ENCODE results near the gene IGSF8.
"Not testable (repeated sequence)": the region's sequence is repeated elsewhere in the genome, so short reads cannot be mapped to it uniquely, and the experiment has no call there.

The IGSF8 gene

GRCh38 chr1:160064746-160065145 is 33.7 kb downstream of the IGSF8 start:
- FAIRE-seq (no peak), DNase-seq (ENCODE audit: insufficient read length, low spot score) (no peak)
- no peak for TF ChIP-seq POLR2A (IDR thresholded peaks at IDR 0.05; ENCODE audit: low read depth, low read length)

DNA sequence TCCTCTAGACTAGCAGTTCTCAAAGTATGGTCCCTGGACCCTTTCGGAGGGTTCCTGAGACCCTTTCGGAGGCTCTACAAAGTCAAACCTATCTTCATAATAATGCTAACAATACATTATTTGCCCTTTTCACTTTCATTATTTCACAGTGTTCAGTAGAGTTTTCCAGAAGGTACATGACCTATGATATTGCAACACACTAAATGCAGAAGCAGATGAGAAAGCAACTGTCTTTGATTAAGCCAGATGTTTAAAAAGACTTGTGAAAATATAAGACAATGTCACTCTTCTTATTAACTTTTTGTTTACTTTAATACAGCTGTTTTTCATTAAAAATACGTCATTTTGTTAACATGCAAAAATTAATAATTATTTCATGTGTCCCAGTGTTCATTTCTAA is 34.3 kb downstream of the IGSF8 start:
- DNase-seq (ENCODE audit: insufficient read length, low spot score) (no peak), FAIRE-seq (no peak)
- TF ChIP-seq POLR2A (IDR thresholded peaks at IDR 0.05; ENCODE audit: low read depth, low read length), result no peak

GRCh38 chr1:160063176-160063575 is 35.2 kb downstream of the IGSF8 start:
- no peak for TF ChIP-seq POLR2A (IDR thresholded peaks at IDR 0.05; ENCODE audit: low read depth, low read length)
- FAIRE-seq (no peak), DNase-seq (ENCODE audit: insufficient read length, low spot score) (no peak)

- no peak for TF ChIP-seq POLR2A (IDR thresholded peaks at IDR 0.05; ENCODE audit: low read depth, low read length)
- DNase-seq (ENCODE audit: insufficient read length, low spot score) (no peak), FAIRE-seq (no peak)
Measured at GRCh38 chr1:160062230-160062532, 36.2 kb downstream of the IGSF8 start.

DNA sequence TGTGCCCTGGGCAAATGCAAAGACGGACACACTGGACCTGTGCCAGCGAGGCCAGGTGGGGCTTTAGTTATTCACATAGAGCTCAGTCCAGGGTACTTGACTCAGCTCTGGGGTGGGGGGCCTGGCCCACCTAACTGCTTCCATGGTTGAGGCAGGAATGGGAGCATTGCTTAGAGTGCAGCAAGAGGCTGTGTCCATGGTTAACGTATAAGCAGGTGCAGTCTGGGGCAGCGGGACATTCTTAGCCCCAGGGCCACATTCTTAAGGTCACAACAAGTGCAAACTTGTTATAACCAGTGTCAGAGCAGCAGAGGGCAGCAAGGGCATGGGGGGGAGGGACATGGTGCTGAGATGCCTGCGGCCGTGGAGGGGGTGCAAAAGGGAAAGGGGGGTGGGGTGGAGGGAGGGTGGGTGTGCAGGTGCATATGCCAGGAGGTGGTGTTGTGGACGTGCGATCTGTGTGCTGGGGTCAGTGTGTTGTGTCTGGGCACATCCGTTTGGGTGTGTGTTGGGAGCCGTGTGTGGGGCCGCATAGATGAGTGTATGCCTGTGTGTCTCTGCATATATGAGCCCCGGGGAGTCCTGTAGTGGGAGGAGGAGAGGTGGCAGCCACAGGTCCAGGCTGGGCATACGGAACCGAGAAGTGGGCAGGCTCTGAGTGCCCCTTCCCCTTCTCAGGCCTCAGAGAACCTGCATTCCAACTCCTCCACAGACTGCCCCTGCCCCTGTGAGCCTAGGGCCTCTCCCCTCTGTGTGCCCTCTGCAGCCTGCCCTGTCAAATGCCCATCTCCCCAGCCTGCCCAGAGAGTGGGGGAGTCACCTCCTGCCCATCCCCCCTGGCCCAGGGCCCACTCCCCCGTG is 36.8 kb downstream of the IGSF8 start:
- FAIRE-seq (no peak), DNase-seq (ENCODE audit: insufficient read length, low spot score) (no peak)
- no peak for TF ChIP-seq POLR2A (IDR thresholded peaks at IDR 0.05; ENCODE audit: low read depth, low read length)

DNA sequence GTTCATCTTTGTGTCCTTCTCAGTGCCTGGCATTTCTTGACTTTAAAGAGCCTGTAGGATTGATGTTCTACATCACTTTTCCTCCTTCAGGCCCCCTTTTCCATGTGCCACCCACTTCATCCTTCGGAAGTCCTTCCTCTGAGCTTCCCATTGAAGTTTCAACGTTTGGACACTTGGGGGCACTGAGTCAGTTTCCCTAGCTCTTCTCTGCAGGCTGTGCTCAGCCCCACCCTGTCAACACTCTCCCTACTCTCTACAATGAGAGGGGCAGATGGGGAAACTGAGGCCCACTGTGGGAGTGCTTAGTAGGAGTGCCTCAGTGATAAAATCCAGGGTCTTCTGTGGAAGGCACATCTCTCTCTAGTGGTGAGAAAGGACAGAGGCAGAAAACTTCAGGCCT is 40.3 kb downstream of the IGSF8 start:
- DNase-seq (ENCODE audit: insufficient read length, low spot score) (no peak), FAIRE-seq (no peak)
- no peak for TF ChIP-seq POLR2A (IDR thresholded peaks at IDR 0.05; ENCODE audit: low read depth, low read length)

DNA sequence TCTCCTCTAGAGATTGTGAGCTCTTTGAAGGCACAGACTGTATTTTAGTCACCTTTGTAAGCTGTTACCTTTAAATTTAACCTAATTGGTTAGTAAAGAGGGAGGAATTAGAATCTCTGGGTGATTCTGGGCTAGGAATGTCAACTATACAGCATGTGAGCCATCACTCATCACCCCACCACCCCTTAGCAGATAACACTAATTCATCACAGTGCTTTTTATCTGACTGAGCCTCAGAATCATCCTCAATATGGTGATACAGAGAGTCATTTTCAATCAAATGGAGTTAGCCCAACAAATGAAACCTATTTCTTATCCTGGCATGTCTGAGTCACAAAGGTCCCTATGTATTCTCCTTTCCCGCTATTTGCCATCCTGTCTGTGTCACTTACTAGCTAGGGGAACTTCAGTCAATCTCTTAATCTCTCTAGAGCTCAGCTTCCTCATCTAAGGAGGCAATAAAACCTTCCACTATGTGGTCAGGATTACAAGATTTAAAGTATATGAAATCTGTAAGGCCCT is 41.7 kb downstream of the IGSF8 start:
- TF ChIP-seq POLR2A (IDR thresholded peaks at IDR 0.05; ENCODE audit: low read depth, low read length), result no peak
- no peak for DNase-seq (ENCODE audit: insufficient read length, low spot score)
- FAIRE-seq, result no peak

- FAIRE-seq, result no peak
- TF ChIP-seq POLR2A (IDR thresholded peaks at IDR 0.05; ENCODE audit: low read depth, low read length), result no peak
- no peak for DNase-seq (ENCODE audit: insufficient read length, low spot score)
Measured at GRCh38 chr1:160053548-160054365, 44.7 kb downstream of the IGSF8 start.

GRCh38 chr1:160052936-160053335 is 45.5 kb downstream of the IGSF8 start:
- no peak for TF ChIP-seq POLR2A (IDR thresholded peaks at IDR 0.05; ENCODE audit: low read depth, low read length)
- FAIRE-seq (no peak), DNase-seq (ENCODE audit: insufficient read length, low spot score) (no peak)

DNA sequence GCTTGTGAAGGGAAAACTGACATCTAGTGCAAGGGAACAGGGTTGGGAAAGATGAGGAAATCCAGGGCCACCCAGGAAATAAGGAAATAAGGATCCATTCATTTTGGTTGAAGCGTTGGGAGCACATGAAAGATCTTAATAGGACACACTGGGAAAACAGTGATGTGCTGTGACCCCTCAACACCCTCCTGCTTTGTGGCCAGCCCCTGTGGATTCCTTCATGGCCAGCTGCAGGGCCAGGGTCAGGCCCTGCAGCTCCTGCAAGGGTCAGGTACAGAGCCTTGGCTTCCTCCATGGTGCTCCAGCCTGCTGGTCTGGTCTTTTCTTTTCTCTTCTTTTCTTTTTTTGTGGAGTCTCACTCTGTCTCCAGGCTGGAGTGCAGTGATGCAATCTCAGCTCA is 47.8 kb downstream of the IGSF8 start:
- FAIRE-seq, result no peak
- no peak for TF ChIP-seq POLR2A (IDR thresholded peaks at IDR 0.05; ENCODE audit: low read depth, low read length)
- DNase-seq (ENCODE audit: insufficient read length, low spot score), result no peak

DNA sequence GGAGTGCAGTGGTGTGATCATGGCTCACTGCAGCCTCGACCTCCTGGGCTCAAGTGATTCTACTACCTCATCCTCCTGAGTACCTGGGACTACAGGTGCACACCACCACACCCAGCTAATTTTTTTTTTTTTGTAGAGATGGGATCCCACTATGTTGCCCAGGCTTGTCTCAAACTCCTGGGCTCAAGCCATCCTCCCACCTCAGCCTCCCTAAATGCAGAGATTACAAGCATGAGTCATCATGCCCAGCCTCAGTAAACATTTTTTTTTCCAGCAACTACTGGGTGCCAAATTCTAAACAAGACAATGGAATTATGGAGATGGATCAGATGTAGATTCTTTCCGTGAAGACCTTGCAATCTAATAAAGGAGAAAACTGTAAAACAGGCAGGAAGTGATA is 48.2 kb downstream of the IGSF8 start:
- not testable (repeated sequence) for FAIRE-seq; DNase-seq (ENCODE audit: insufficient read length, low spot score)

GRCh38 chr1:160049101-160049500 is 49.3 kb downstream of the IGSF8 start:
- no peak for DNase-seq (ENCODE audit: insufficient read length, low spot score)
- FAIRE-seq, result no peak

GRCh38 chr1:160048335-160048734 is 50.1 kb downstream of the IGSF8 start:
- no peak for TF ChIP-seq POLR2A (IDR thresholded peaks at IDR 0.05; ENCODE audit: low read depth, low read length)
- FAIRE-seq (no peak), DNase-seq (ENCODE audit: insufficient read length, low spot score) (no peak)

More at GRCh38 chr1:160049101-160049500, 49.3 kb downstream of the IGSF8 start:
- no peak for TF ChIP-seq POLR2A (IDR thresholded peaks at IDR 0.05; ENCODE audit: low read depth, low read length)

DNA sequence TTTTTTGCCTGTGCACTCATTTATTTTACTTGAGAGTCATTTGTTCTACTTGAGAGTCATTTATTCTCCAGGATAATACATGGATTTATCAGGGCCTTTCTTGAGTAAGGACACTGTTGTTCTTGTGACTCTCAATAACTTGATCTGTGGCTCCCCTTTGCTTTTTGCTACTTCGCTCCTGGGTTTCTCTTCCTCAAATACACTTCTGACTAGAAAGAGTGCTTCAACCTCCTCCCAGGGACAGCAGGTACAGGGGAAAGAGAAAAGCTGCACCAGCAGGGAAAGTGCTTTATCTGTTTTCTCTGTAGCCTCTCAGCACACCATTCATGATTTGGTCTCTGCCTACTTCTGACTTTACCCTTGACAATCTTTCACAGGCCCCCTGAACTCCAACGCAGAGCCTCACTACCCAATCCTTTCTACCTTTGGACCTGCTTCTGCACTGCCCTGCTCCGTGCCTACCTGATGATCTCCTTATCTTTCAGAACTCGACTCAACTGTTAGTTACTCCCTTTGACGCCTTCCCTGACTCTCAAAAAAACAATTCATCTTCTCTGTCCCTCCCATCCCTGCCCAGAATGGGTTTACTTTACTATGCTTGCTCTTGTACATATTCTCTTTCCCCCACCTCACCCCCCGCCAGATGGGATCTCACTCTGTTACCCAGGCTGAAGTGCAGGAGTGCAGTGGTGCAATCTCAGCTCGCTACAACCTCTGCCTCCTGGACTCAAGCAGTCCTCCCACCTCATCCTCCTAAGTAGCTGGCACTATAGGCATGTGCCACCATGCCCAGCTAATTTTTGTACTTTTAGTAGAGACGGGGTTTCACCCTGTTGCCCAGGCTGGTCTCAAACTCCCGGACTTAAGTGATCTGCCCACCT is 51.1 kb downstream of the IGSF8 start:
- DNase-seq (ENCODE audit: insufficient read length, low spot score) (no peak), FAIRE-seq (no peak)
- no peak for TF ChIP-seq POLR2A (IDR thresholded peaks at IDR 0.05; ENCODE audit: low read depth, low read length)

Data from H54 (cell line).